ENCODE measurements around the gene DLK1. TPM values are rescaled to one million over a fixed set of nuclear protein-coding genes. Genes with fewer than 3 reads are reported as not detected.

The DLK1 gene
- polyA plus RNA-seq, 1 donor (not counting 4 experiments of a cell fraction or from before 2014, with no cell fraction given), result not detected

GRCh38 chr14:100785626-100786025 lies 58.9 kb downstream of the DLK1 start:
- H3K79me2 ChIP-seq (ENCODE audit: control insufficient read depth, insufficient read depth, low read length), result no peaks in the 10 kb centered on the region
- TF ChIP-seq EZH2 (IDR thresholded peaks at IDR 0.05; ENCODE audit: low read length), result no peak
- no peak for TF ChIP-seq CTCF (optimal IDR thresholded peaks at IDR 0.05 in 1 of 3, IDR thresholded peaks at IDR 0.05 in 1 of 3, conservative IDR thresholded peaks at IDR 0.05 in 1 of 3; ENCODE audit: extremely low read depth in 1 of 3, insufficient read depth in 2 of 3, low read length in 3 of 3)
- H3K27ac ChIP-seq (ENCODE audit: control insufficient read depth, insufficient read depth, low read length), result no peak overlapping the region

GRCh38 chr14:100786131-100786530 lies 59.4 kb downstream of the DLK1 start:
- Histone ChIP-seq H3K9me1 (ENCODE audit: control insufficient read depth, extremely low read depth, insufficient read depth, low read length) (no peaks in the 10 kb centered on the region), H3K27me3 (ENCODE audit: control insufficient read depth, extremely low read depth, insufficient read depth, low read length) (peaks cover 20% of the 10 kb centered on the region), H4K20me1 (ENCODE audit: control insufficient read depth, extremely low read depth, insufficient read depth, low read length) (peaks cover 3% of the 10 kb centered on the region), H3K27ac (ENCODE audit: control insufficient read depth, insufficient read depth, low read length) (no peak overlapping the region), H3K4me2 (ENCODE audit: control insufficient read depth, extremely low read depth, insufficient read depth, low read depth, low read length) (no peak overlapping the region), H3K79me2 (ENCODE audit: control insufficient read depth, insufficient read depth, low read length) (no peaks in the 10 kb centered on the region), H3K9me3 (ENCODE audit: control insufficient read depth, low read depth, low read length) (no peaks in the 10 kb centered on the region), H3K4me3 (ENCODE audit: control insufficient read depth in 2 of 3, extremely low read depth in 1 of 3, insufficient read depth in 2 of 3, low read depth in 1 of 3, low read length in 3 of 3) (no peak overlapping the region), H3K9ac (ENCODE audit: control insufficient read depth, extremely low read depth, insufficient read depth, low read length) (no peak overlapping the region), H3K4me1 (ENCODE audit: control insufficient read depth, extremely low read depth, insufficient read depth, low read length) (no peaks in the 10 kb centered on the region), H2AFZ (ENCODE audit: control insufficient read depth, low read length) (no peak overlapping the region), H3K36me3 (ENCODE audit: control insufficient read depth in 2 of 2, extremely low read depth in 1 of 2, insufficient read depth in 2 of 2, low read length in 2 of 2) (no peaks in the 10 kb centered on the region)
- TF ChIP-seq EZH2 (IDR thresholded peaks at IDR 0.05; ENCODE audit: low read length), result no peak
- no peak for TF ChIP-seq CTCF (optimal IDR thresholded peaks at IDR 0.05 in 1 of 3, IDR thresholded peaks at IDR 0.05 in 1 of 3, conservative IDR thresholded peaks at IDR 0.05 in 1 of 3; ENCODE audit: extremely low read depth in 1 of 3, insufficient read depth in 2 of 3, low read length in 3 of 3)
- no peak for FAIRE-seq
- dilution Hi-C loops (cut with MboI; ENCODE audit: extremely low pct_ligation_motif_present, low sequenced_read_pairs), result no loop called here
- DNase-seq (ENCODE audit: low read depth, low spot score), result no peak

More at GRCh38 chr14:100785626-100786025, 58.9 kb downstream of the DLK1 start:
- no peaks in the 10 kb centered on the region for H3K36me3 ChIP-seq (ENCODE audit: control insufficient read depth in 2 of 2, extremely low read depth in 1 of 2, insufficient read depth in 2 of 2, low read length in 2 of 2)
- H3K9me3 ChIP-seq (ENCODE audit: control insufficient read depth, low read depth, low read length), result no peaks in the 10 kb centered on the region
- H2AFZ ChIP-seq (ENCODE audit: control insufficient read depth, low read length), result no peak overlapping the region
- DNase-seq (ENCODE audit: low read depth, low spot score) (no peak), FAIRE-seq (no peak)
- H3K27me3 ChIP-seq (ENCODE audit: control insufficient read depth, extremely low read depth, insufficient read depth, low read length), result peaks cover 25% of the 10 kb centered on the region
- H3K9me1 ChIP-seq (ENCODE audit: control insufficient read depth, extremely low read depth, insufficient read depth, low read length), result no peaks in the 10 kb centered on the region
- H3K4me3 ChIP-seq (ENCODE audit: control insufficient read depth in 2 of 3, extremely low read depth in 1 of 3, insufficient read depth in 2 of 3, low read depth in 1 of 3, low read length in 3 of 3), result no peak overlapping the region
- dilution Hi-C loops (cut with MboI; ENCODE audit: extremely low pct_ligation_motif_present, low sequenced_read_pairs), result no loop called here
- H3K9ac ChIP-seq (ENCODE audit: control insufficient read depth, extremely low read depth, insufficient read depth, low read length), result no peak overlapping the region
- no peaks in the 10 kb centered on the region for H3K4me1 ChIP-seq (ENCODE audit: control insufficient read depth, extremely low read depth, insufficient read depth, low read length)
- no peak overlapping the region for H3K4me2 ChIP-seq (ENCODE audit: control insufficient read depth, extremely low read depth, insufficient read depth, low read depth, low read length)
- H4K20me1 ChIP-seq (ENCODE audit: control insufficient read depth, extremely low read depth, insufficient read depth, low read length), result peaks cover 3% of the 10 kb centered on the region
